Breast epithelium (tissue), 4 donors: ENCODE measurements around the gene ZNF70. TPM values are rescaled to one million over a fixed set of nuclear protein-coding genes. Genes with fewer than 3 reads are reported as not detected.

Experiments used
- DNase-seq, 2 donors: peaks; one replicate each; pipeline ENCODE4 v3.0.0-alpha.2; 2019; ENCODE audit warnings: low spot score in 2 of 2
- H3K27ac ChIP-seq, 2 donors: fragments of 200-600 bp; sonication (generic) in 1 of 2; one replicate each; pipeline ENCODE4 v1.5.1; 2016 to 2019; ENCODE audit warnings: mild to moderate bottlenecking in 1 of 2
- H3K27me3 ChIP-seq, 2 donors: fragments of 200-600 bp; sonication (generic) in 1 of 2; one replicate each; pipeline versions ENCODE4 v1.5.1 to v1.6.0; 2017 to 2019; ENCODE audit warnings: control low read depth in 1 of 2, mild to moderate bottlenecking in 1 of 2
- H3K36me3 ChIP-seq: fragments of 200-600 bp; one replicate; pipeline ENCODE4 v1.5.1; 2019
- H3K4me1 ChIP-seq, 2 donors: fragments of 200-600 bp; sonication (generic); one replicate each; pipeline ENCODE4 v1.5.1; 2016 to 2019; ENCODE audit warnings: control low read depth in 1 of 2
- H3K4me3 ChIP-seq, 3 donors: fragments of 200-600 bp; sonication (generic); 1 replicate in 2 of 3; 2 replicates in 1 of 3; pipeline ENCODE4 v1.5.1; 2016 to 2019; ENCODE audit warnings: mild to moderate bottlenecking in 3 of 3, moderate library complexity in 2 of 3
- H3K9me3 ChIP-seq, 2 donors: fragments of 200-600 bp; sonication (generic) in 1 of 2; one replicate each; pipeline ENCODE4 v1.5.1; 2016 to 2019; ENCODE audit warnings: control low read depth in 1 of 2
- POLR2A ChIP-seq: fragments of 450-650 bp; IDR thresholded peaks from one replicate; pipeline ENCODE4 v1.6.1; 2016; ENCODE audit warnings: antibody characterized with exemption, mild to moderate bottlenecking, moderate library complexity
- POLR2AphosphoS5 ChIP-seq, 3 donors: sonication (generic); formaldehyde crosslinking; IDR thresholded peaks; one replicate each; pipeline ENCODE4 v1.6.1; 2017; ENCODE audit warnings: antibody characterized with exemption in 3 of 3
- intact Hi-C: fragments of 100-400 bp; cut with DNase I; formaldehyde crosslinking; loops from one replicate; pipeline ENCODE4 v1.15.1; 2023; ENCODE audit warnings: low total_unique reads
- total RNA-seq, 3 donors: library from RNA; depleted of rRNA; stranded (reverse); fragments of >200 nt; gene quantifications; one replicate each; pipeline ENCODE4 v1.1.0, GENCODE V29; 2016
- TF ChIP-seq, protein P1 (sequence below), 3 donors: fragments of 450-650 bp; IDR thresholded peaks; one replicate each; pipeline ENCODE4 v1.5.1; 2016 to 2017; ENCODE audit warnings: antibody characterized with exemption in 3 of 3, mild to moderate bottlenecking in 3 of 3, moderate library complexity in 3 of 3

Gene ZNF70
- total RNA-seq, 3 donors from 2014 or later = 3.2 to 4.6 (median 4.1) TPM

DNA sequence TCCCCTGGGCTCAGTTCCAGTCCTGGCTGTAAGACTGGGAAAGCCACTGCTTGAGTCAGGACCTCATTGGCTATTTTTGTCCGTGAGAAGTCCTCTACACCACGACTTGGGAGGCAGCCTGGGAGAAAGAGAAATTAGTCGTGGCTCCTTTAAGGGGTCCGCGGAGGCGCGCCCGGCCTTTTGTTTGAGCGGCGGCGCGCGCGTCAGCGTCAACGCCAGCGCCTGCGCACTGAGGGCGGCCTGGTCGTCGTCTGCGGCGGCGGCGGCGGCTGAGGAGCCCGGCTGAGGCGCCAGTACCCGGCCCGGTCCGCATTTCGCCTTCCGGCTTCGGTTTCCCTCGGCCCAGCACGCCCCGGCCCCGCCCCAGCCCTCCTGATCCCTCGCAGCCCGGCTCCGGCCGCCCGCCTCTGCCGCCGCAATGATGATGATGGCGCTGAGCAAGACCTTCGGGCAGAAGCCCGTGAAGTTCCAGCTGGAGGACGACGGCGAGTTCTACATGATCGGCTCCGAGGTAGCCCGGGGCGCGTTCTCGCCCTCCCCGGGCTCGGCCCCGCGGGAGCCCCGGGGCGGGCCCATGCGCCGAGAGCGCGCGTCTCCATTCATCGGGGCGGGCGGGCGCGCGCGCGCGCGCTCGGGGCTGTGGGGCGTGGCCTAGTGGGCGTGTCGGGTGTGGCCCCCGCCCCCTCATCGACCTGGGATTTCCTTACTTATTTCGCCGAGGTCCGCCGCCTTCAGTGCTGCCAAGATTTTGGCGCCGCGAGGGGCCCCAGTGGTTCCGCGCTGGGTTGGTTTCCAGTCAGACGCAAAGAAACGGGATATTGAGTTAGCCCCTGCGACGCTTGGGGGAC is 36.1 kb upstream of the ZNF70 start, which contains the start of gene SMARCB1:
TSS of gene SMARCB1 (plus strand) at position 215 of the 848 bp plus-strand sequence. CDS start at position 419, 204 bp downstream.
- no peaks in the 10 kb centered on the region for H3K9me3 ChIP-seq
- no peaks in the 10 kb centered on the region for H3K36me3 ChIP-seq
- H3K4me1 ChIP-seq = peaks cover 3 to 5% of the 10 kb centered on the region in 2 donors
- intact Hi-C loops = no loop called here
- TF ChIP-seq POLR2A (peak; percentile 35), POLR2AphosphoS5 (IDR thresholded peaks at IDR 0.05) (peak; percentile 22 to 82 (median 64))
- TF ChIP-seq, protein P1, sequence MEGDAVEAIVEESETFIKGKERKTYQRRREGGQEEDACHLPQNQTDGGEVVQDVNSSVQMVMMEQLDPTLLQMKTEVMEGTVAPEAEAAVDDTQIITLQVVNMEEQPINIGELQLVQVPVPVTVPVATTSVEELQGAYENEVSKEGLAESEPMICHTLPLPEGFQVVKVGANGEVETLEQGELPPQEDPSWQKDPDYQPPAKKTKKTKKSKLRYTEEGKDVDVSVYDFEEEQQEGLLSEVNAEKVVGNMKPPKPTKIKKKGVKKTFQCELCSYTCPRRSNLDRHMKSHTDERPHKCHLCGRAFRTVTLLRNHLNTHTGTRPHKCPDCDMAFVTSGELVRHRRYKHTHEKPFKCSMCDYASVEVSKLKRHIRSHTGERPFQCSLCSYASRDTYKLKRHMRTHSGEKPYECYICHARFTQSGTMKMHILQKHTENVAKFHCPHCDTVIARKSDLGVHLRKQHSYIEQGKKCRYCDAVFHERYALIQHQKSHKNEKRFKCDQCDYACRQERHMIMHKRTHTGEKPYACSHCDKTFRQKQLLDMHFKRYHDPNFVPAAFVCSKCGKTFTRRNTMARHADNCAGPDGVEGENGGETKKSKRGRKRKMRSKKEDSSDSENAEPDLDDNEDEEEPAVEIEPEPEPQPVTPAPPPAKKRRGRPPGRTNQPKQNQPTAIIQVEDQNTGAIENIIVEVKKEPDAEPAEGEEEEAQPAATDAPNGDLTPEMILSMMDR (IDR thresholded peaks at IDR 0.05) = no peak
- no peaks in the 10 kb centered on the region for H3K27me3 ChIP-seq
- DNase-seq = peak; percentile 80 to 86
- peak within 1 kb of the TSS; percentile 86 to 94 (median 89) for H3K4me3 ChIP-seq
- peak within 1 kb of the TSS; percentile 99 for H3K27ac ChIP-seq

- Histone ChIP-seq H3K4me3 (peak overlapping the region; percentile 86 to 94 (median 89)), H3K27me3 (no peaks in the 10 kb centered on the region), H3K9me3 (no peaks in the 10 kb centered on the region), H3K36me3 (no peaks in the 10 kb centered on the region), H3K4me1 (peaks cover 3 to 5% of the 10 kb centered on the region in 2 donors), H3K27ac (peak overlapping the region; percentile 99)
- TF ChIP-seq, protein P1 (IDR thresholded peaks at IDR 0.05) = no peak
- TF ChIP-seq POLR2A (no peak), POLR2AphosphoS5 (IDR thresholded peaks at IDR 0.05) (no peak)
- DNase-seq = no peak
- intact Hi-C loops = no loop called here
Measured at GRCh38 chr22:23786261-23786710, 35.4 kb upstream of the ZNF70 start.

- no peaks in the 10 kb centered on the region for H3K9me3 ChIP-seq
- no peaks in the 10 kb centered on the region for H3K27me3 ChIP-seq
- TF ChIP-seq, protein P1 (IDR thresholded peaks at IDR 0.05) = no peak
- TF ChIP-seq POLR2AphosphoS5 (IDR thresholded peaks at IDR 0.05) = no peak
- TF ChIP-seq POLR2A = no peak
- no peak for DNase-seq
- H3K36me3 ChIP-seq = no peaks in the 10 kb centered on the region
- intact Hi-C loops = no loop called here
- H3K4me1 ChIP-seq = peaks cover 3 to 5% of the 10 kb centered on the region in 2 donors
- peak overlapping the region in 1 of 2 donors; percentile 41 for H3K27ac ChIP-seq
- no peak overlapping the region for H3K4me3 ChIP-seq
Measured at GRCh38 chr22:23784215-23784732, 33.4 kb upstream of the ZNF70 start.

GRCh38 chr22:23783265-23784150 is 32.6 kb upstream of the ZNF70 start:
- no peaks in the 10 kb centered on the region for H3K27me3 ChIP-seq
- H3K4me1 ChIP-seq = peaks cover 3 to 5% of the 10 kb centered on the region in 2 donors
- no peak overlapping the region for H3K4me3 ChIP-seq
- H3K27ac ChIP-seq = peak overlapping the region in 1 of 2 donors; percentile 20
- intact Hi-C loops = no loop called here
- TF ChIP-seq POLR2A = no peak
- TF ChIP-seq, protein P1 (IDR thresholded peaks at IDR 0.05) = no peak
- TF ChIP-seq POLR2AphosphoS5 (IDR thresholded peaks at IDR 0.05) = no peak
- DNase-seq = no peak
- no peaks in the 10 kb centered on the region for H3K9me3 ChIP-seq
- H3K36me3 ChIP-seq = no peaks in the 10 kb centered on the region
